ENCODE results near the gene ACSM5. TPM values are rescaled to one million over a fixed set of nuclear protein-coding genes. Genes with fewer than 3 reads are reported as not detected.

The ACSM5 gene
- total and polyA plus RNA-seq, 4 donors, result 4.2 to 240 (median 156) TPM

- no peak for DNase-seq (ENCODE audit: low spot score)
- no peaks in the 10 kb centered on the region for H3K9me3 ChIP-seq (ENCODE audit: control insufficient read depth in 4 of 4, low read length in 3 of 4)
These were observed 27.0 kb upstream of the ACSM5 start for GRCh38 chr16:20382202-20382948.

More at GRCh38 chr16:20382202-20382948, 27.0 kb upstream of the ACSM5 start:
- no peaks in the 10 kb centered on the region for H3K36me3 ChIP-seq (ENCODE audit: control insufficient read depth in 4 of 4, insufficient read depth in 3 of 4, low read depth in 1 of 4, low read length in 3 of 4)
- H3K27me3 ChIP-seq (ENCODE audit: control insufficient read depth in 4 of 4, insufficient read depth in 4 of 4, low read length in 3 of 4), result no peaks in the 10 kb centered on the region
- H3K4me3 ChIP-seq (ENCODE audit: low read depth in 1 of 3, low read length in 3 of 3), result no peak overlapping the region
- 93% methylated on average over 7 of the region's 7 CpGs for WGBS
- H3K9ac ChIP-seq (ENCODE audit: low read depth in 1 of 2, low read length in 2 of 2), result no peak overlapping the region
- peaks cover 0 to 20% (median 13%) of the 10 kb centered on the region in 4 donors for H3K4me1 ChIP-seq (ENCODE audit: control insufficient read depth in 4 of 4, insufficient read depth in 4 of 4, low read length in 3 of 4)
- TF ChIP-seq HNF4G (IDR thresholded peaks at IDR 0.05) (no peak), ATF3 (IDR thresholded peaks at IDR 0.05) (no peak), CTCF (IDR thresholded peaks at IDR 0.05; ENCODE audit: low read depth, low read length, missing input control) (no peak), RAD21 (IDR thresholded peaks at IDR 0.05) (no peak), ZBTB33 (IDR thresholded peaks at IDR 0.05) (no peak), RXRA (IDR thresholded peaks at IDR 0.05) (no peak), REST (IDR thresholded peaks at IDR 0.05) (no peak), YY1 (IDR thresholded peaks at IDR 0.05) (no peak), NR2F2 (IDR thresholded peaks at IDR 0.05) (no peak), FOXA1 (IDR thresholded peaks at IDR 0.05) (no peak)
- H3K27ac ChIP-seq (ENCODE audit: low read depth in 1 of 2, low read length in 2 of 2), result no peak overlapping the region
